HG03520 (cell line): Measurements from ENCODE around the gene MRPL27.

ENCODE experiments used
- ATAC-seq: cut with Tn5 transposase; IDR thresholded peaks from one replicate; pipeline ENCODE4 v1.9.1; 2021; ENCODE audit warnings: mild to moderate bottlenecking, moderate library complexity; ENCODE audit not compliant: unreplicated experiment

Gene MRPL27

GRCh38 chr17:50361561-50362480 is 11.2 kb downstream of the MRPL27 start:
- no peak for ATAC-seq

- no peak for ATAC-seq
Measured at GRCh38 chr17:50360486-50361115, 12.4 kb downstream of the MRPL27 start.

- ATAC-seq = no peak
Measured at GRCh38 chr17:50359998-50360461, 13.0 kb downstream of the MRPL27 start.

- ATAC-seq = no peak
Measured at GRCh38 chr17:50359005-50359699, 13.8 kb downstream of the MRPL27 start.

- no peak for ATAC-seq
Measured at GRCh38 chr17:50358177-50358576, 14.8 kb downstream of the MRPL27 start.

GRCh38 chr17:50356892-50357510 is 16.0 kb downstream of the MRPL27 start:
- ATAC-seq = no peak

- ATAC-seq = no peak
Measured at GRCh38 chr17:50356418-50356817, 16.6 kb downstream of the MRPL27 start.

- ATAC-seq = no peak
Measured at GRCh38 chr17:50355701-50356341, 17.2 kb downstream of the MRPL27 start.

- no peak for ATAC-seq
Measured at GRCh38 chr17:50355336-50355700, 17.7 kb downstream of the MRPL27 start.

GRCh38 chr17:50354776-50355175 is 18.2 kb downstream of the MRPL27 start:
- ATAC-seq = no peak

- ATAC-seq = no peak
Measured at GRCh38 chr17:50354198-50354597, 18.8 kb downstream of the MRPL27 start.

- no peak for ATAC-seq
Measured at GRCh38 chr17:50353600-50354195, 19.3 kb downstream of the MRPL27 start.

GRCh38 chr17:50352693-50353599 is 20.0 kb downstream of the MRPL27 start:
- no peak for ATAC-seq

- ATAC-seq = no peak
Measured at GRCh38 chr17:50352072-50352692, 20.8 kb downstream of the MRPL27 start.

GRCh38 chr17:50350733-50351132 is 22.3 kb downstream of the MRPL27 start:
- no peak for ATAC-seq

- no peak for ATAC-seq
Measured at GRCh38 chr17:50349243-50349600, 23.8 kb downstream of the MRPL27 start.

GRCh38 chr17:50348522-50349242 is 24.3 kb downstream of the MRPL27 start:
- no peak for ATAC-seq

- no peak for ATAC-seq
Measured at GRCh38 chr17:50347894-50348291, 25.1 kb downstream of the MRPL27 start.
